ENCODE measurements around the gene ADNP.

The ADNP gene

DNA sequence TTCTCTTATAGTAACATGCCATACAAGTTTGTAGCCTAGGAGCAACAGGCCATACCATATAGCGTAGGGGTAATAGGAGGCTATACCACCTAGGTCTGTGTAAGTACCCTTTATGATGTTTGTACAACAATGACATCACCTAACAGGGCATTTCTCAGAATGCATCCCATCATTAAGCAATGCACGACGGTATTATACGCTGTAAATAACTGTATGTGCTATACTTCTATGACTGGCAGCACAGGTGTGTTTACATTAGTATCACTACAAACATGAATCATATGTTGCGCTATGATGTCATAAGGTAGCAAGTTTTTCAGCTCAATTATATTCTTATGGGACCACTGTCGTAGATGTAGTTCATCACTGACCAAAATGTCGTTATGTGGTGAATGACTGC, 31.0 kb downstream of the ADNP start:
- no peak for TF ChIP-seq EGR1 (IDR thresholded peaks at IDR 0.05)
- TF ChIP-seq EP300 (IDR thresholded peaks at IDR 0.05; ENCODE audit: borderline replicate concordance), result no peak
- TF ChIP-seq ZBTB7A (IDR thresholded peaks at IDR 0.05; ENCODE audit: low read depth), result no peak
- TF ChIP-seq TCF12 (IDR thresholded peaks at IDR 0.05; ENCODE audit: low read depth), result no peak
- TF ChIP-seq, protein P1, sequence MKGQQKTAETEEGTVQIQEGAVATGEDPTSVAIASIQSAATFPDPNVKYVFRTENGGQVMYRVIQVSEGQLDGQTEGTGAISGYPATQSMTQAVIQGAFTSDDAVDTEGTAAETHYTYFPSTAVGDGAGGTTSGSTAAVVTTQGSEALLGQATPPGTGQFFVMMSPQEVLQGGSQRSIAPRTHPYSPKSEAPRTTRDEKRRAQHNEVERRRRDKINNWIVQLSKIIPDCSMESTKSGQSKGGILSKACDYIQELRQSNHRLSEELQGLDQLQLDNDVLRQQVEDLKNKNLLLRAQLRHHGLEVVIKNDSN (IDR thresholded peaks at IDR 0.05), result no peak
- TF ChIP-seq CEBPB (IDR thresholded peaks at IDR 0.05), result no peak
- TF ChIP-seq, protein P2, sequence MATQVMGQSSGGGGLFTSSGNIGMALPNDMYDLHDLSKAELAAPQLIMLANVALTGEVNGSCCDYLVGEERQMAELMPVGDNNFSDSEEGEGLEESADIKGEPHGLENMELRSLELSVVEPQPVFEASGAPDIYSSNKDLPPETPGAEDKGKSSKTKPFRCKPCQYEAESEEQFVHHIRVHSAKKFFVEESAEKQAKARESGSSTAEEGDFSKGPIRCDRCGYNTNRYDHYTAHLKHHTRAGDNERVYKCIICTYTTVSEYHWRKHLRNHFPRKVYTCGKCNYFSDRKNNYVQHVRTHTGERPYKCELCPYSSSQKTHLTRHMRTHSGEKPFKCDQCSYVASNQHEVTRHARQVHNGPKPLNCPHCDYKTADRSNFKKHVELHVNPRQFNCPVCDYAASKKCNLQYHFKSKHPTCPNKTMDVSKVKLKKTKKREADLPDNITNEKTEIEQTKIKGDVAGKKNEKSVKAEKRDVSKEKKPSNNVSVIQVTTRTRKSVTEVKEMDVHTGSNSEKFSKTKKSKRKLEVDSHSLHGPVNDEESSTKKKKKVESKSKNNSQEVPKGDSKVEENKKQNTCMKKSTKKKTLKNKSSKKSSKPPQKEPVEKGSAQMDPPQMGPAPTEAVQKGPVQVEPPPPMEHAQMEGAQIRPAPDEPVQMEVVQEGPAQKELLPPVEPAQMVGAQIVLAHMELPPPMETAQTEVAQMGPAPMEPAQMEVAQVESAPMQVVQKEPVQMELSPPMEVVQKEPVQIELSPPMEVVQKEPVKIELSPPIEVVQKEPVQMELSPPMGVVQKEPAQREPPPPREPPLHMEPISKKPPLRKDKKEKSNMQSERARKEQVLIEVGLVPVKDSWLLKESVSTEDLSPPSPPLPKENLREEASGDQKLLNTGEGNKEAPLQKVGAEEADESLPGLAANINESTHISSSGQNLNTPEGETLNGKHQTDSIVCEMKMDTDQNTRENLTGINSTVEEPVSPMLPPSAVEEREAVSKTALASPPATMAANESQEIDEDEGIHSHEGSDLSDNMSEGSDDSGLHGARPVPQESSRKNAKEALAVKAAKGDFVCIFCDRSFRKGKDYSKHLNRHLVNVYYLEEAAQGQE (IDR thresholded peaks at IDR 0.05; ENCODE audit: low read depth), result no peak
- no peak for TF ChIP-seq FOXM1 (IDR thresholded peaks at IDR 0.05; ENCODE audit: borderline replicate concordance, low read depth)
- no peak for TF ChIP-seq TAF1 (IDR thresholded peaks at IDR 0.05; ENCODE audit: low read depth)

DNA sequence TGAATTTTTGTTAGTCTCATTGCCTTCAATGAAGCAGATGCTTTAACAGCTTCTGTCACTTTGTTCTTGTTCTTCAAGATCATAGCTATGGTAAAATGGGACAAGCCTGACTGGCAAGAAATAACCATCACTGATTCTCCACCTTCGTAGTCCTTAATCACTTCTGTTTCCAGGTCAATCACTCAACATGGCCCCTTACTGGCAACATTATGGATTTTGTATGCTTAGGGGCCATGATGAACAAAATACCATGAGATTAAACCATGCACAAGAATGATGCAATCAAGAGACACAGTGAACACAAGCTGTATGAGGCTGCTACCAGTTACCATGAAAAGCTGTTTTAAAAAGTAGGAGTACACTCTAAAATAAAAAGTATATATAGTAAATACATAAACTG, 32.8 kb downstream of the ADNP start:
- no peak for TF ChIP-seq FOXM1 (IDR thresholded peaks at IDR 0.05; ENCODE audit: borderline replicate concordance, low read depth)
- no peak for TF ChIP-seq CEBPB (IDR thresholded peaks at IDR 0.05)

DNA sequence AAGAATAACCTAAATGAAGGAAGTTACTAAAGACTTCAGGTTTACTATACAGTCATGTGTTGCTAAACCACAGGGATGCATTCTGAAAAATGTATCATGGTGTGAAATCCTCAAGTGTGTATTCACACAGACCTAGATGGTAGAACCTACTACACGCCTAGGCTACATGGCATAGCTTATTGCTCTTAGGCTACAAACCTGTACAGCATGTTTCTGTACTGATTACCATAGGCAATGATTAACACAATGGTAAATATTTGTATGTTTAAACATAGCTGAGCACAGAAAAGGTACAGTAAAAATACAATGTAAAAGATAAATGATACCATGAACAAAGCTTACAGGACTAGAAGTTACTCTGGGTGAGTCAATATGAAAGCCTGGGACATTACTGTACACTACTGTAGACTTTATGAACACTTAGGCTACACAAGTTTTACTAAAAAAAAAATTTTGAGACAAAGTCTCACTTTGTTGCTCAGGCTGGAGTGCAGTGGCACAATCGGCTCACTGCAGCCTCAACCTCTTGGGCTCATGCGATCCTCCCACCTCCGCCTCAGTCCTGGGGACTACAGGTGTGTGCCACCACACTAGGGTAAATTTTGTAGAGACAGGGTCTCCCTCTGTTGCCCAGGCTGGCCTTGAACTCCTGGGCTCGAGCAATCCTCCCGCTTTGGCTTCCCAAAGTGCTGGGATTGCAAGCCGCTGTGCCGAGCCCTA, 36.0 kb downstream of the ADNP start:
- TF ChIP-seq, protein P3, sequence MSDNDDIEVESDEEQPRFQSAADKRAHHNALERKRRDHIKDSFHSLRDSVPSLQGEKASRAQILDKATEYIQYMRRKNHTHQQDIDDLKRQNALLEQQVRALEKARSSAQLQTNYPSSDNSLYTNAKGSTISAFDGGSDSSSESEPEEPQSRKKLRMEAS (IDR thresholded peaks at IDR 0.05), result no peak
- TF ChIP-seq EGR1 (IDR thresholded peaks at IDR 0.05) (no peak), ZBTB7A (IDR thresholded peaks at IDR 0.05; ENCODE audit: low read depth) (no peak)
- TF ChIP-seq, protein P2 (IDR thresholded peaks at IDR 0.05; ENCODE audit: low read depth), result no peak

DNA sequence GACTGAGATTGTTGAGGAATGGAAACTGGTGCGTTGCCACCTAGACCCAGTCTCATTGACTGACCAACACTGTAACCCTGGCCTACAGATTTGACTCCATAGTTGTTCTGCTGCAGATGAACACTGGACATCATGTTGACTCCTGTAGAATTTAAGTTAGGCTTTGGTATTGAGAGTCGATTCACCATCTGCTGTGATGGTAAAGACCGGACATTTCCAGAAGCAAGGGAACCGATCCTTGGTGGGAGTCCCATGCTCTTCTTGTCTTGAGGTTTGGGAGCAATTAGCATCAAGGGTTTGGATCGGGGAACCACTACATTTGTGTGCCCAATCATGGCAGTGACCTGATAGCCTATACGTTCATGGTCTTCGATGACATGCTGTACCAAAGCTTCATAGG, 37.6 kb downstream of the ADNP start:
- TF ChIP-seq, protein P2 (IDR thresholded peaks at IDR 0.05; ENCODE audit: low read depth), result no peak
- TF ChIP-seq, protein P1 (IDR thresholded peaks at IDR 0.05), result no peak
- TF ChIP-seq TCF12 (IDR thresholded peaks at IDR 0.05; ENCODE audit: low read depth), result no peak
- no peak for TF ChIP-seq TAF1 (IDR thresholded peaks at IDR 0.05; ENCODE audit: low read depth)
- no peak for TF ChIP-seq CEBPB (IDR thresholded peaks at IDR 0.05)
- TF ChIP-seq EP300 (IDR thresholded peaks at IDR 0.05; ENCODE audit: borderline replicate concordance), result no peak
- no peak for TF ChIP-seq FOXM1 (IDR thresholded peaks at IDR 0.05; ENCODE audit: borderline replicate concordance, low read depth)
- TF ChIP-seq ZBTB7A (IDR thresholded peaks at IDR 0.05; ENCODE audit: low read depth), result no peak
- TF ChIP-seq CREB1 (IDR thresholded peaks at IDR 0.05; ENCODE audit: low read depth), result no peak
- TF ChIP-seq NFIC (IDR thresholded peaks at IDR 0.05), result no peak
- no peak for TF ChIP-seq YY1 (IDR thresholded peaks at IDR 0.05; ENCODE audit: low read depth)
- TF ChIP-seq, protein P3 (IDR thresholded peaks at IDR 0.05), result no peak
- no peak for TF ChIP-seq RAD21 (IDR thresholded peaks at IDR 0.05; ENCODE audit: low read depth)

DNA sequence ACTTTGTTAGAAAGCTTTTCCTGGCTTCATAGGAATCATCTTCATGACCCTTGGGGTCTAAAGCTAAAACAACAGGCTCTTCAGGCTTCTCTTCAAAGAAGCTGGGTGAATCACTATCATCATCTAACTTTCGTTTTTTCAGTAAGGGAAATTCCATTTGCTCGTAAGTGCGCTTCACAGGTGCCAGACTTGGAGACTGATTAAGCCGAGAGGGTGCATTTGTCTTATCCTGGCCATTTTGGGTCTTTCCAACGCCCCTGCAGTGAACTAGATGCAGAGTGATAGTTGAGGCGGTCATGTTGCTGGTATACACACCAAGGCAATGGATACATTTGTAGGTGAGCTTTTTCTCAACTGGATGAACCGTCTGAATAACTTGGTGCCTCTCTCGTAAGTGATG, 38.8 kb downstream of the ADNP start:
- TF ChIP-seq TCF12 (IDR thresholded peaks at IDR 0.05; ENCODE audit: low read depth), result no peak
- TF ChIP-seq NFIC (IDR thresholded peaks at IDR 0.05), result no peak
- TF ChIP-seq TAF1 (IDR thresholded peaks at IDR 0.05; ENCODE audit: low read depth), result no peak
- no peak for TF ChIP-seq EP300 (IDR thresholded peaks at IDR 0.05; ENCODE audit: borderline replicate concordance)
- no peak for TF ChIP-seq CEBPB (IDR thresholded peaks at IDR 0.05)
- no peak for TF ChIP-seq FOXM1 (IDR thresholded peaks at IDR 0.05; ENCODE audit: borderline replicate concordance, low read depth)
- no peak for TF ChIP-seq EGR1 (IDR thresholded peaks at IDR 0.05)
- TF ChIP-seq ZBTB7A (IDR thresholded peaks at IDR 0.05; ENCODE audit: low read depth), result no peak

Measured in Ishikawa (cell line).